NCI-H1436 treated with DMSO at 0.1 percent for 48 hours (cell line): Measurements from ENCODE around the gene USP6.
"Not testable (repeated sequence)": the region's sequence is repeated elsewhere in the genome, so short reads cannot be mapped to it uniquely, and the experiment has no call there.

ENCODE experiments used
- DNase-seq: peaks from one replicate; lab custom pipeline; 2025; lab: John Stamatoyannopoulos, UW

Gene USP6

DNA sequence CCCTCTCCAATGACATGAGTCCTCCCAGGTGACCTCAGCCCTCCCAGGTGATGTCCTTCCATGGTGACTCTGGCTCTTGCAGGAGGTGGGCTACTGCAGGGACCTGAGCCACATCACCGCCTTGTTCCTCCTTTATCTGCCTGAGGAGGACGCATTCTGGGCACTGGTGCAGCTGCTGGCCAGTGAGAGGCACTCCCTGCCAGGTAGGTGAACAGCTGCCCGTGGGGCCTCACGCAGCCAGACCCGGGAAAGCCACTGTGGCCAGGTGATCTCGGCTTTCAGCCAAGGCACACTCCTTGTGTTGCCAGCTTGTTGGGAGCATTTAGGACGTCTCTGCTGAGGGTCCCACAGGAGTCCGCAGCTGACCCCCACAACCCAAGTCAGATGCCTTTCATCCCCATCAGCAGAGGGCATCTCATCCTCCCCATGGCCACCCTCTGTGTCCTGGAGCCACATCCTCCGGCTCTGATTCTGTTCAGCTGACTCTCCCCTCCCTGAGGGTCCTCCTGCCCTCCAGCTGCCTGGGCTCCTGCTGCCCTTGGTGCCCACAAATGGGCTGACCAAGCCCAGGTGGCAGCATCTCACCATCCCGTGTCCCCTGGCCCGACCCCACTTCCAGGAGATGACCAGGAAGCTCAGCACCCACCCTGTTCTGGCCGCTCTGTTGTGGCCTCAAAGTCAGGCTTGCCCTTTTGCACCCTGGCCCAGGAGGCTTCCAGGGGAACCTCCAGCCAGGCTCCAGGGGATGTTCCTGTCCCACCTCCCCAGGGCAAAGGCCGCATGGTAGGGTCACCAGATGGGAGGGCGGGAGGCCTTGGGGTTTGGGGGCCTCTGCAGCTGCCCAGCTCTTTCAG lies 20.1 kb downstream of the USP6 start:
- no peak for DNase-seq

GRCh38 chr17:5136580-5137412 lies 21.0 kb downstream of the USP6 start:
- not testable (repeated sequence) for DNase-seq

DNA sequence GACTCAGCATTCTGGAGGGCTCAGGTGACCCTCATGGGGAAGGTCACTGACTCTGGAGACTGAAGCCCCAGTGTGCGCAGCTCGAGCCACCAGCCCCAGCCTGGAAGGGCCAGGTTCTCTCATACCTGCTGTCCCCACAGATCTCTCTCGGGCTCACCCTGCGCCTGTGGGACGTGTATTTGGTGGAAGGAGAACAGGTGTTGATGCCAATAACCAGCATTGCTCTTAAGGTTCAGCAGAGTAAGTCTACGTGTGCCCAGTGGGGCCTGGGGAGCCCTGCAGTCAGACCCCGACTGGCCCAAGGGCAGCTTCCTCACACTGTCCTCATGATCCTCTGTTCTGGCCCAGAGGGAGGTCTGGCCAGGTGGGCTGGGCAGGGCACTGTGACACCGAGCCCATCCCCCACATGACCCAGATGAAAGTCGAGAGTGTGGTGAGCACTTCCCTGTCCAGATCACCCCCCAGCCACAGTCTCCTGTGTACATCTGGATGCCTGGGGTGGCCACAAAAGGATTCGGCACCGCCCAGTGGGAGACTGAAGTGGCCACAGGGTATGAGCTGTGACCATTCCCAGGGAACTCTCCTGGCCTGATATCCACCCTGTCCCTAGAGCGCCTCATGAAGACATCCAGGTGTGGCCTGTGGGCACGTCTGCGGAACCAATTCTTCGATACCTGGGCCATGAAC lies 21.8 kb downstream of the USP6 start:
- not testable (repeated sequence) for DNase-seq

- not testable (repeated sequence) for DNase-seq
Measured at GRCh38 chr17:5138198-5138544, 22.3 kb downstream of the USP6 start.

- no peak for DNase-seq
Measured at GRCh38 chr17:5138616-5139457, 23.0 kb downstream of the USP6 start.

DNA sequence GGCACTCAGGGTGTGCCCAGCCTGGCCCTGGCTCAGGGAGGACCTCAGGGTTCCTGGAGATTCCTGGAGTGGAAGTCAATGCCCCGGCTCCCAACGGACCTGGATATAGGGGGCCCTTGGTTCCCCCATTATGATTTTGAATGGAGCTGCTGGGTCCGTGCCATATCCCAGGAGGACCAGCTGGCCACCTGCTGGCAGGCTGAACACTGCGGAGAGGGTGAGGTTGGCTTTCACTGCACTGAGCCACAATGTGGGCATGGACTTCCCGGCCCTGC lies 23.6 kb downstream of the USP6 start:
- no peak for DNase-seq

DNA sequence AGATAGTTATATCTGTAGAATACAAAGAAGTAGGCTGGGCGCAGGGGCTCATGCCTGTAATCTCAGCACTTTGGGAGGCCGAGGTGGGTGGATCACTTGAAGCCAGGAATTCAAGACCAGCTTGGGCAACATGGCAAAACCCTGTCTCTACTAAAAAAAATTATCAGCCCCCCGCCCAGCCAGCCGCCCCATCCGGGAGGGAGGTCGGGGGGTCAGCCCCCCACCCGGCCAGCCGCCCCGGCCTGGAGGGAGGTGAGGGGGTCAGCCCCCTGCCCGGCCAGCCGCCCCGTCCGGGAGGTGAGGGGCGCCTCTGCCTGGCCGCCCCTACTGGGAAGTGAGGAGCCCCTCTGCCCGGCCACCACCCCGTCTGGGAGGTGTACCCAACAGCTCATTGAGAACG lies 27.0 kb downstream of the USP6 start:
- DNase-seq, result not testable (repeated sequence)

DNA sequence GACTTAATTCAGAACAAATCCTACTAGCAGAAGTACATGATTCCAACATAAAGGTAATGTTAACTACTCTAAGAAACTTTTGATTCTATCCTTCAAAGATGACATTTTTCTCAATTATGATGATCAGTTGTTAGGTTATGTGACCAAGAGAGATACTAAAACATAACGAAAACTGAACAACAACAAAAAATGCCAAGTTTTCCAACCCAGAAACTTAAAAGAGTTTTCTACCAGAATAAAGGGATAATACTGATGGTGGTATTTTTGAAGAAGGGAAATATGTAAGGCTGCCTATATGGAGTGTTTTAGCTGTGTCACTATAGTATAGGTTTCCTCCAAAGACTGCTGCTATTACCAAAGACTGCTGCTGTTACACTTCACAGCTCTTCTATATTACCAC lies 30.3 kb downstream of the USP6 start:
- not testable (repeated sequence) for DNase-seq

GRCh38 chr17:5160702-5161101 lies 44.9 kb downstream of the USP6 start:
- not testable (repeated sequence) for DNase-seq

DNA sequence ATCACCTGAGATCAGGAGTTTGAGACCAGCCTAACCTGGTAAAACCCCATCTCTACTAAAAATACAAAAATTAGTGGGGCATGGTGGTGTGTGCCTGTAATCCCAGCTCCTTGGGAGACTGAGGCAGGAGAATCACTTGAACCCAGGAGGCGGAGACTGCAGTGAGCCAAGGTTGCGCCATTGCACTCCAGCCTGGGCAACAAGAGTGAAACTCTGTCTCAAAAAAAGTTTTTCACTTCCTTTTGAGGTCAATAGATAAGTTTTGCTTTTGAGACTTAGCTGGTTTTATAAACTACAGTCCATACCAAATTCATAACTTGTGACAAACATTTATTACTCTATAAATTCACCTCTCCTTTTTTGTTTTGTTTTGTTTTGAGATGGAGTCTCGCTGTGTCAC lies 46.0 kb downstream of the USP6 start:
- DNase-seq, result not testable (repeated sequence)

DNA sequence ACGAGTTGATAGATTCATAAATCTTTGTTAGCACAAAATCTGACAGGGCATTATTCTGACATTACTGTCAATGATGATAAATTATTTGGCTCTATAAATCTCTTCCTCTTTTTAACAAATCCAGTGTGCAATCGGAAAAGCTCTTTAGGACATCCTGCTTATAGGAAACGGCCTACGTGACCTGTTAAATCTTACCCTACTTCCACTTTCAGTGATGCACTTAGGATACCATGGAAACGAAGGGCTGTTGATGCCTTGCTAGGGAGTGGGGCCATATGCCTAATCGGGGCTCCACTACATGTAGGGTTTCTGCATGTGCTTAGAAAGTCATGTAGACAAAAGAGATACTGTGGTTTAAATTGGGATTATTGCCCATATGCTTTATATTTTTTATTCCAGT lies 48.6 kb downstream of the USP6 start:
- no peak for DNase-seq

DNA sequence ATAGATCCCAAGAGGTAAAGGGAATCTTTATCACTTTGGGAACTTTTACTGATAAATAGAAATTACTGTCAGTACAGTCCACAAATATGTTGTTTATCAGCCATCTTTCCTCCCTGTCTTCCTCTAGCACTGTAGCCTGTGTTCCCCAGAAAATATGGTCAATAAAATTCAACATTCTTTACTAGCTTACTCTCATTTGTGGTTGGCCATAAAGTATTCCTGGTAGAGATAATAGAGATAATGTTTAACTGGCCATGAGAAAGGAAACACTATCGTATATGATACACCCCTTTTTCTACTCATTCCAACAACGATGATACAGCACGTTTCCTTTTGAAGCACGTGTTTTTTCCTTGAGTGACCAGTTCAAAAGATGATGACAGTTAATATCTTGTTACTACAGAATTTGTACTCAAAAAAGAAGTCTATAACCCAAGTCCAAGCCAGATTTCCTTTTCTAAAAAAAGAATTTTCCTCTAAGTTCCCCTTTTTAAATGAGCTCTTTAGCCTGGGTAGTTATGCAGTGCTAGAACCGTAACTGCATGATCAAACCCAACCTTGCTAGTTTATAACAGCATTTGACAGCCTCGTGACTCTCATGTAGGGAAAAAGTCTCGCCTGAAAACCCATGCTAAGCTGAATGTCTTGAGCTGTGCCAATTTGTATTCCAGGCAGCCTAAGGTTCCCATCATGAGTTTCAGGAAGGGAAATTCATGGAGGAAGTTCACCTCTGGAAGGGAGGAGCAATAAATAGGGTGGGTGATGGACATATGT lies 50.1 kb downstream of the USP6 start:
- DNase-seq, result not testable (repeated sequence)

GRCh38 chr17:5175027-5175426 lies 59.2 kb downstream of the USP6 start:
- not testable (repeated sequence) for DNase-seq

- DNase-seq, result no peak
Measured at GRCh38 chr17:5179003-5179402, 63.2 kb downstream of the USP6 start.

DNA sequence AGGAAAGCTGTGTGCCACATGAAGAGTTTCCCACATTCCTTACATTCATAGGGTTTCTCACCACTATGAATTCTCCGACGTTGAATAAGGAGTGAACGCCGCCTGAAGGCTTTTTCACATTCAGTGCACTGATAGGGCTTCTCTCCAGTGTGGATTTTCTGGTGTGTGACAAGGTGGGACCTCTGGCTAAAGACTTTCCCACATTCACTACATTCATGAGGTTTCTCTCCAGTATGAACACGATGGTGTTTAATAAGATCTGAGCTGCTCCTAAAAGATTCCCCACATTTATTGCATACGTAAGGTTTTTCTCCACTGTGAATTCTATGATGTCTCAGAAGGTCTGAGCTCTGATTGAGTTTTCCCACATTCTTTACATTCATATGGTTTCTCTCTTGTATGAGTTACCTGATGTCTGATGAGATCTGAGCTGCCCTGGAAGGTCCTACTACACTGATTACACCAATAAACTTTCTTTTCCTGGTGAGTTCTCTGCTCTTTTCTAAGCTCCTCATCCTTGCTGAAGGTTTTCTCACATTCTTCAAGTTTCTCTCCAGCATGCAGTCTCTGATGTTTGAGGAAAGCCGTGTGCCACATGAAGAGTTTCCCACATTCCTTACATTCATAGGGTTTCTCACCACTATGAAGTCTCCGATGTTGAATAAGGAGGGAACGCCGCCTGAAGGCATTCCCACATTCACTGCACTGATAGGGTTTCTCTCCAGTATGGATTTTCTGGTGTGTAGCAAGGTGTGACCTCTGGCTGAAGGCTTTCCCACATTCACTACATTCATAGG lies 65.9 kb downstream of the USP6 start:
- DNase-seq, result no peak

DNA sequence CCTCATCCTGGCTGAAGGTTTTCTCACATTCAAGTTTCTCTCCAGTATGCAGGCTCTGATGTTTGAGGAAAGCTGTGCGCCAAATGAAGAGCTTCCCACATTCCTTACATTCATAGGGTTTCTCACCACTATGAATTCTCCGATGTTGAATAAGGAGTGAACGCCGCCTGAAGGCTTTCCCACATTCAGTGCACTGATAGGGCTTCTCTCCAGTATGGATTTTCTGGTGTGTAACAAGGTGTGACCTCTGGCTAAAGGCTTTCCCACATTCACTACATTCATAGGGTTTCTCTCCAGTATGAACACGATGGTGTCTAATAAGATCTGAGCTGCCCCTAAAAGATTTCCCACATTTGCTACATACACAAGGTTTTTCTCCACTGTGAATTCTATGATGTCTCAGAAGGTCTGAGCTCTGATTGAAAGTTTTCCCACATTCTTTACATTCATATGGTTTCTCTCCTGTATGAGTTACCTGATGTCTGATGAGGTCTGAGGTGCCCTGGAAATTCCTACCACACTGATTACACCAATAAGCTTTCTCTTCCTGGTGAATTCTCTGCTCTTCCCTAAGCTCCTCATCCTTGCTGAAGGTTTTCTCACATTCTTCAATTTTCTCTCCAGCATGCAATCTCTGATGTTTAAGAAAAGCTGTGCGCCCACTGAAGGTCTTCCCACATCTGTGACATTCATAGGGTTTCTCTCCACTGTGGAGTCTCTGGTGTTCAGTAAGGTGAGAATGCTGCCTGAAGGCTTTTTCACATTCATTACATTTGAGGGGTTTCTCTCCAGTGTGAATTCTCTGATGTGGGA lies 67.0 kb downstream of the USP6 start:
- DNase-seq, result no peak

GRCh38 chr17:5183410-5183793 lies 67.6 kb downstream of the USP6 start:
- no peak for DNase-seq

DNA sequence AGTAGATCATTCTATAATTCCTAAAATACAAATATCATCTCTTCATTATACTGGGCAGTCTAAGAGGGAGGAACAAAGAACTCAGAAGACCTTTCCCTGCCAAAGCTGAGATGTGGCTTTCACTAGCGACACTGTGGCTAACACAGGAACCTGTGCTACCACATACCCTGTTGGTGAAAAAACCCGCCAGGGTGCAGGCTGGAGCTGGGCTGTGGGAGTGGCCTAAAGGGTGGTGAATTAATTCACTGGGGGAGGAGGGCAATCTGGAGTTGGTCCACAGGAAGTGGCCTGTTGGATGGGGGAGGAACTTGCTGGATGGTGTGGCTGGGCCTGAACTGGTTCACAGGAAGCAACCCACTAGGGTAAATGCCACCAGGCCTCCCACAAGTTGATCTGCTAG lies 68.5 kb downstream of the USP6 start:
- DNase-seq, result no peak
